ENCODE measurements around the gene PDRG1. TPM values are rescaled to one million over a fixed set of nuclear protein-coding genes. Genes with fewer than 3 reads are reported as not detected.

PDRG1 gene
- total RNA-seq, 1 donor from 2014 or later: 8.0 TPM

DNA sequence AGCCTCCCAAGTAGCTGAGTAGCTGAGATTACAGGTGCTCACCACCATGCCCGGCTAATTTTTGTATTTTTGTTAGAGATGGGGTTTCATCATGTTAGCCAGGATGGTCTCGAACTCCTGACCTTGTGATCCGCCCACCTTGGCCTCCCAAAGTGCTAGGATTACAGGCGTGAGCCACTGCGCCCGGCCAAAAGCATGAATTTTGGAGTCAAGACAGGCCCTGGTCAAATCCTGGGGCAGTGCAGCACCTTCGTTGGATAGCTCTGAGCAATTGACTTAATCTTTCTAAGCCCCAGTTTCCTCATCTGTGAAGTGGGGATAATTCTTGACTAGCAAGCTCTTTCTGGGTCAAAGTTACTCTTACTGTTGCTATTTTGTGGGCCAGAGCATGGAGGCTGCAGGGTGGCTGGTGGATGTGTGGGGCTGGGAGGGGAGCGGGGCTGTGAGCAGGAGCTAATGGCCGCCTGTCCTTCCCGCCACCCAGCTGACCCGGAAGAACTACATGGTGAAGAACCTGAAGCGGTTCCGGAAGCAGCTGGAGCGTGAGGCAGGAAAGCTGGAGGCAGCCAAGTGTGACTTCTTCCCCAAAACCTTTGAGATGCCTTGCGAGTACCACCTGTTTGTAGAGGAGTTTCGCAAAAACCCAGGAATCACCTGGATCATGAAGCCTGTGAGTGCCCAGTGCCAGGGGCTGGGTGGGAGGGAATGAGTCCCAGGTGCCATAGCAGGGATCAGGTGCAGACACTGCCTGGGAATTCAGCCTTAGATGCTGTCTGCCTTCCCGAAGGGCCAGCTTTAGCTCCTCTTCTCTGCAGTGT lies 42.4 kb downstream of the PDRG1 start:
- Histone ChIP-seq H3K36me3 (no peaks in the 10 kb centered on the region), H3K4me3 (no peak overlapping the region), H3K9me3 (no peaks in the 10 kb centered on the region), H3K27ac (no peak overlapping the region), H3K27me3 (no peaks in the 10 kb centered on the region), H3K4me1 (no peaks in the 10 kb centered on the region)
- intact Hi-C loops (cut with DNase I): no loop called here
- ATAC-seq (no peak), DNase-seq (peak; percentile 26)
- TF ChIP-seq, protein P1, sequence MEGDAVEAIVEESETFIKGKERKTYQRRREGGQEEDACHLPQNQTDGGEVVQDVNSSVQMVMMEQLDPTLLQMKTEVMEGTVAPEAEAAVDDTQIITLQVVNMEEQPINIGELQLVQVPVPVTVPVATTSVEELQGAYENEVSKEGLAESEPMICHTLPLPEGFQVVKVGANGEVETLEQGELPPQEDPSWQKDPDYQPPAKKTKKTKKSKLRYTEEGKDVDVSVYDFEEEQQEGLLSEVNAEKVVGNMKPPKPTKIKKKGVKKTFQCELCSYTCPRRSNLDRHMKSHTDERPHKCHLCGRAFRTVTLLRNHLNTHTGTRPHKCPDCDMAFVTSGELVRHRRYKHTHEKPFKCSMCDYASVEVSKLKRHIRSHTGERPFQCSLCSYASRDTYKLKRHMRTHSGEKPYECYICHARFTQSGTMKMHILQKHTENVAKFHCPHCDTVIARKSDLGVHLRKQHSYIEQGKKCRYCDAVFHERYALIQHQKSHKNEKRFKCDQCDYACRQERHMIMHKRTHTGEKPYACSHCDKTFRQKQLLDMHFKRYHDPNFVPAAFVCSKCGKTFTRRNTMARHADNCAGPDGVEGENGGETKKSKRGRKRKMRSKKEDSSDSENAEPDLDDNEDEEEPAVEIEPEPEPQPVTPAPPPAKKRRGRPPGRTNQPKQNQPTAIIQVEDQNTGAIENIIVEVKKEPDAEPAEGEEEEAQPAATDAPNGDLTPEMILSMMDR (IDR thresholded peaks at IDR 0.05): no peak

DNA sequence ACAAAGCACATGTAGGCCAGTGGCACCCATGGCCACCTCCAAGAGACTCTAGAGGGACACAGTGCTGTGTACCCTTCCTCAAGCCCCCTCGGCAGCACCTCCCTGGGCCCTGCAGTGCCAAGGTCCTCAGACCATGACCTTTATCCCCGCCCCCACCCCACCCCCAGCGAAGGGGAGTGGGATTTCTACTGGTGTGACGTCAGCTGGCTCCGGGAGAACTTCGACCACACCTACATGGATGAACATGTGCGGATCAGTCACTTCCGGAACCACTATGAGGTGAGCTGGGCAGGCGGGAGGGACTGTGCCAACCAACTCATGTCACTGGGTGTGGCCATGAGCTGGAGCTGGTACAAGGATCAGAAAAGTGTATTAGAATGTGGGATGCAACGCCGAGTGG lies 43.4 kb downstream of the PDRG1 start:
- H3K4me3 ChIP-seq: no peak overlapping the region
- no peaks in the 10 kb centered on the region for H3K27me3 ChIP-seq
- H3K36me3 ChIP-seq: no peaks in the 10 kb centered on the region
- TF ChIP-seq, protein P1 (IDR thresholded peaks at IDR 0.05): no peak
- H3K4me1 ChIP-seq: no peaks in the 10 kb centered on the region
- intact Hi-C loops (cut with DNase I): no loop called here
- H3K9me3 ChIP-seq: no peaks in the 10 kb centered on the region
- no peak overlapping the region for H3K27ac ChIP-seq
- ATAC-seq (no peak), DNase-seq (peak; percentile 46)

DNA sequence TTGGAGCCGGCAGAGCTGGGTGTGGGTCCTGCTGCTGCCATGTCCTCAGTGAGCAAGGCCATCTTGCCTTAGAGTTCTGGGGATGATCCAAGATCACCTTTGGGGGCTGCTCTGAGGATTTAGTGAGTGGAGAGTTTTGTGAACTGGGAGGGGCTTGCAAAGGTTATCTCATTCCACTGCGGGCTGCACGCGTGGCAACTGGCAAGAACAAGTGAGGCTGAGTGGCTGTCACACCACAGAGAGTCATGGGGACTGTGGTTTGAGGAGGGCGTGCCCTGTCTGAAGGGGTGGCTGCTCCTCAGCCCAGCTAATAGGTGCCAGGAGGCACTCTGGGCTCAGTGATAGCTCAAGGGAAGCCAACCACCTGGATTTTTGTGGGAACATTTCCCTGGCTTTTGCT lies 43.8 kb downstream of the PDRG1 start:
- DNase-seq (peak; percentile 51), ATAC-seq (peak; percentile 20)
- Histone ChIP-seq H3K36me3 (no peaks in the 10 kb centered on the region), H3K27me3 (no peaks in the 10 kb centered on the region), H3K4me3 (no peak overlapping the region), H3K27ac (no peak overlapping the region), H3K4me1 (no peaks in the 10 kb centered on the region), H3K9me3 (no peaks in the 10 kb centered on the region)
- TF ChIP-seq, protein P1 (IDR thresholded peaks at IDR 0.05): no peak
- intact Hi-C loops (cut with DNase I): no loop called here

DNA sequence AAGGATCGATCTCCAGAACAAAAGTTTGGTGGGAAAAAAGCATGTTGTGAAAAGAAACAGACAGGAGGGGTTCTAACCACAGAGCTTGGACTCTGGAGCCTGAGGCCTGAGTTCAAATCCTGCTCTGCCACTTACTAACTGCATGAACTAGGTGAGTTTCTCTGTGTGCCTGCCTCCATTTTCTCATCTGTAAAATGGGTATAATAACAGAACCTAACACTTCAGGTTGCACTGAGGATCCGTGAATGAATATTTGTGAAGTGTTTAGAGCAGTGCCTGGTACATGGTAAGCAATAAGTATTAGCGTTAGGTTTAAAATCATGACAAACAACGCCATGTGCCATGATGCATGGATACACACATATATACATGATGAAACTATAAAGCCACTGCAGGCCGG lies 44.8 kb downstream of the PDRG1 start:
- no peak for ATAC-seq
- H3K27me3 ChIP-seq: no peaks in the 10 kb centered on the region
- H3K4me3 ChIP-seq: no peak overlapping the region
- no peaks in the 10 kb centered on the region for H3K4me1 ChIP-seq
- intact Hi-C loops (cut with DNase I): no loop called here
- H3K9me3 ChIP-seq: no peaks in the 10 kb centered on the region
- no peak for DNase-seq
- no peak overlapping the region for H3K27ac ChIP-seq
- H3K36me3 ChIP-seq: no peaks in the 10 kb centered on the region
- TF ChIP-seq, protein P1 (IDR thresholded peaks at IDR 0.05): no peak

DNA sequence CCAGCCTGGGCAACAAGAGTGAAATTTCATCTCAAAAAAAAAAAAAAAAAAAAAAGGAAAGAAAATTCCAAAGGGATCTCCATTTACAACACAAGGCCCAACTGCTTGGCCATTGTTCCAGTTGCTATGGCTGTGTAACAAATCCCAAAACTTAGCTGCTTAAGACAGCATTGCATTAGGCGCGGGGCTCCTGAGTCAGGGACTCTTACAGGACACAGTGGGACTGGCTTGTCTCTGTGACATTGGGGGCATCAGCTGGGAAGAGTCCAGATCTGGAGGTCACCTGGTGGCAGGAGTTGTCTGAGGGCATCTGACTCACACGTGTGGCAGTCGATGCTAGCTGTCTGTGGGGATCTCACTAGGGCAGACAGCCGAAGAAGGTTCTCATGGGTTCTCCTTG lies 45.8 kb downstream of the PDRG1 start:
- H3K4me3 ChIP-seq: no peak overlapping the region
- no peaks in the 10 kb centered on the region for H3K4me1 ChIP-seq
- intact Hi-C loops (cut with DNase I): no loop called here
- TF ChIP-seq, protein P1 (IDR thresholded peaks at IDR 0.05): no peak
- ATAC-seq (no peak), DNase-seq (peak; percentile 37)
- H3K27ac ChIP-seq: no peak overlapping the region
- no peaks in the 10 kb centered on the region for H3K9me3 ChIP-seq
- H3K36me3 ChIP-seq: no peaks in the 10 kb centered on the region
- no peaks in the 10 kb centered on the region for H3K27me3 ChIP-seq

All from upper lobe of right lung (tissue), 1 donor.